Chondrocyte (in vitro differentiated cells): ENCODE results near the gene PIK3AP1. TPM values are rescaled to one million over a fixed set of nuclear protein-coding genes. Genes with fewer than 3 reads are reported as not detected.
A peak's percentile ranks its signal among the peaks of the same experiment; 100 is the strongest.

Experiments
- DNase-seq: peaks from one replicate; pipeline ENCODE4 v3.0.0; 2021; ENCODE audit warnings: mixed read lengths, low spot score
- H3K27ac Mint-ChIP-seq: one replicate; pipeline ENCODE4 v1.8.0; 2021; ENCODE audit warnings: mild to moderate bottlenecking, moderate library complexity, mixed read lengths; ENCODE audit not compliant: unreplicated experiment
- H3K27me3 Mint-ChIP-seq: 2 replicates; pipeline ENCODE4 v1.8.0; 2021; ENCODE audit warnings: low read depth, mixed read lengths
- H3K36me3 Mint-ChIP-seq: 2 replicates; pipeline ENCODE4 v1.8.0; 2021; ENCODE audit warnings: low read depth, mixed read lengths
- H3K4me1 Mint-ChIP-seq: 2 replicates; pipeline ENCODE4 v1.8.0; 2021; ENCODE audit warnings: low read depth, mild to moderate bottlenecking, mixed read lengths
- H3K4me3 Mint-ChIP-seq: one replicate; pipeline ENCODE4 v1.8.0; 2021; ENCODE audit warnings: mild to moderate bottlenecking, moderate library complexity, mixed read lengths; ENCODE audit not compliant: unreplicated experiment
- H3K9me3 Mint-ChIP-seq: 2 replicates; pipeline ENCODE4 v1.8.0; 2021; ENCODE audit warnings: low read depth, mixed read lengths
- CTCF ChIP-seq: fragments of 200-600 bp; sonication (generic); IDR thresholded peaks from 2 replicates; pipeline ENCODE4 v1.5.0; 2021; ENCODE audit warnings: antibody characterized with exemption, mild to moderate bottlenecking, moderate library complexity
- total RNA-seq: library from RNA; stranded (reverse); gene quantifications from 3 replicates; pipeline ENCODE4 v1.2.1, GENCODE V29; 2021

PIK3AP1 gene
- total RNA-seq, 1 donor from 2014 or later = 9.9 TPM

- TF ChIP-seq CTCF = no peak
- Mint-ChIP-seq H3K27me3 (no peaks in the 10 kb centered on the region), H3K4me1 (peaks cover 48% of the 10 kb centered on the region), H3K36me3 (no peaks in the 10 kb centered on the region), H3K27ac (peak overlapping the region; percentile 68), H3K9me3 (no peaks in the 10 kb centered on the region), H3K4me3 (no peak overlapping the region)
- no peak for DNase-seq
Observed at GRCh38 chr10:96664563-96664962, 55.8 kb downstream of the PIK3AP1 start.

GRCh38 chr10:96663797-96664196, 56.5 kb downstream of the PIK3AP1 start:
- Mint-ChIP-seq H3K27ac (peak overlapping the region; percentile 39), H3K36me3 (no peaks in the 10 kb centered on the region), H3K4me3 (no peak overlapping the region), H3K4me1 (peaks cover 47% of the 10 kb centered on the region), H3K27me3 (no peaks in the 10 kb centered on the region), H3K9me3 (no peaks in the 10 kb centered on the region)
- DNase-seq = no peak
- TF ChIP-seq CTCF = no peak

- no peak for TF ChIP-seq CTCF
- Mint-ChIP-seq H3K9me3 (no peaks in the 10 kb centered on the region), H3K4me3 (no peak overlapping the region), H3K27ac (no peak overlapping the region), H3K36me3 (no peaks in the 10 kb centered on the region), H3K27me3 (no peaks in the 10 kb centered on the region), H3K4me1 (peaks cover 35% of the 10 kb centered on the region)
- DNase-seq = no peak
Observed at GRCh38 chr10:96661632-96662031, 58.7 kb downstream of the PIK3AP1 start.

GRCh38 chr10:96660297-96660696, 60.0 kb downstream of the PIK3AP1 start:
- Mint-ChIP-seq H3K27me3 (no peaks in the 10 kb centered on the region), H3K9me3 (no peaks in the 10 kb centered on the region), H3K4me1 (peaks cover 28% of the 10 kb centered on the region), H3K36me3 (peaks cover 3% of the 10 kb centered on the region), H3K27ac (no peak overlapping the region), H3K4me3 (no peak overlapping the region)
- TF ChIP-seq CTCF = no peak
- DNase-seq = no peak

GRCh38 chr10:96658844-96659243, 61.5 kb downstream of the PIK3AP1 start:
- peaks cover 3% of the 10 kb centered on the region for H3K36me3 Mint-ChIP-seq
- no peak overlapping the region for H3K4me3 Mint-ChIP-seq
- TF ChIP-seq CTCF = no peak
- peaks cover 14% of the 10 kb centered on the region for H3K4me1 Mint-ChIP-seq
- peak overlapping the region; percentile 73 for H3K27ac Mint-ChIP-seq
- no peaks in the 10 kb centered on the region for H3K27me3 Mint-ChIP-seq
- no peaks in the 10 kb centered on the region for H3K9me3 Mint-ChIP-seq
- no peak for DNase-seq
